Esophagus squamous epithelium (tissue), 5 donors: ENCODE measurements around the gene DEPP1. TPM values are rescaled to one million over a fixed set of nuclear protein-coding genes. Genes with fewer than 3 reads are reported as not detected.

Experiments used
- DNase-seq: peaks from one replicate; lab custom pipeline; 2025; lab: John Stamatoyannopoulos, UW
- H3K27ac ChIP-seq, 4 donors: fragments of 200-600 bp; sonication (generic); one replicate each; pipeline ENCODE4 v1.5.1; 2016 to 2019; ENCODE audit warnings: mild to moderate bottlenecking in 1 of 4
- H3K27me3 ChIP-seq, 4 donors: fragments of 200-600 bp; sonication (generic); 1 replicate in 3 of 4; 2 replicates in 1 of 4; pipeline versions ENCODE4 v1.5.1 to v1.6.0; 2017 to 2021; ENCODE audit warnings: antibody characterized with exemption in 1 of 4
- H3K36me3 ChIP-seq, 3 donors: fragments of 200-600 bp; sonication (generic); one replicate each; pipeline ENCODE4 v1.5.1; 2016 to 2019
- H3K4me1 ChIP-seq, 3 donors: fragments of 200-600 bp; sonication (generic); one replicate each; pipeline ENCODE4 v1.5.1; 2017 to 2019
- H3K4me3 ChIP-seq, 4 donors: fragments of 200-600 bp; sonication (generic); 1 replicate in 3 of 4; 2 replicates in 1 of 4; pipeline ENCODE4 v1.5.1; 2016 to 2019; ENCODE audit warnings: mild to moderate bottlenecking in 2 of 4, moderate library complexity in 1 of 4
- H3K9me3 ChIP-seq, 3 donors: fragments of 200-600 bp; sonication (generic); one replicate each; pipeline ENCODE4 v1.5.1; 2016 to 2019
- POLR2A ChIP-seq, 4 donors: fragments of 450-650 bp; IDR thresholded peaks; one replicate each; pipeline ENCODE4 v1.6.1; 2017; ENCODE audit warnings: antibody characterized with exemption in 4 of 4, mild to moderate bottlenecking in 4 of 4, moderate library complexity in 3 of 4
- WGBS, 2 donors: methylation state at CpG; one replicate each; pipeline ENCODE4 v1.1.5; 2018; 5-methylcytosine and 5-hydroxymethylcytosine counted together
- intact Hi-C: fragments of 100-400 bp; cut with DNase I; formaldehyde crosslinking; loops from one replicate; pipeline ENCODE4 v1.15.0; 2022
- total RNA-seq, 4 donors: library from RNA; depleted of rRNA; stranded (reverse); fragments of >200 nt; gene quantifications; one replicate each; pipeline ENCODE4 v1.1.0, GENCODE V29; 2016
- TF ChIP-seq, protein P1 (sequence below), 6 experiments: fragments of 450-650 bp in 4 of 6; fragments of 200-600 bp in 2 of 6; sonication (generic) in 2 of 6; IDR thresholded peaks; one replicate each; pipeline ENCODE4 v1.5.1; 2016 to 2019; ENCODE audit warnings: antibody characterized with exemption in 6 of 6, mild to moderate bottlenecking in 4 of 6, moderate library complexity in 4 of 6
- donor health status: DM: yes; HTN: yes; CAD: no.

The DEPP1 gene
- total RNA-seq, 4 donors from 2014 or later: 2.5 to 116 (median 27.5) TPM

DNA sequence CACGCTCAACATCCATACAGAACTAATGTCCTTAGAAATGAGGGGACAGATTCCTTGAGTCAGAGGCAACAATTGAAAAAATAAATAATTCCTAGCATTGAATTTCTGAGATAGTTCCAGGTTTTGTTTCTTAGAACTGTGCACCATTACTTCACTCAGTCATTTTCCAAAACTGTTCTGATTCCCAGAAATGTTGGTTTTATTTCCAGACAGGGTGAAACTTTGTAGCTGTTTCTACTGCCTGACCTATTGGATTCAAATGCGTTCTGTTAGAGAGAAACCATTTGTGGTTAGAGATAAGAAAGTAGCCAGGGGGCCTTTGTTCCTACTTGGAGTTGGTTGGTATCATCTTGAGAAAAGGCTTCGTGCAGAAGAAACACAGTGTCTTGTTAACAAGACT is 8.1 kb upstream of the DEPP1 start:
- intact Hi-C loops: no loop called here
- Histone ChIP-seq H3K36me3 (peaks cover 0 to 5% (median 0%) of the 10 kb centered on the region in 3 donors), H3K4me1 (peaks cover 13 to 77% (median 57%) of the 10 kb centered on the region in 3 donors), H3K9me3 (no peaks in the 10 kb centered on the region), H3K4me3 (no peak overlapping the region), H3K27ac (peak overlapping the region in 3 of 4 donors; percentile 62 to 75 (median 73)), H3K27me3 (no peaks in the 10 kb centered on the region)
- DNase-seq: no peak
- TF ChIP-seq, protein P1, sequence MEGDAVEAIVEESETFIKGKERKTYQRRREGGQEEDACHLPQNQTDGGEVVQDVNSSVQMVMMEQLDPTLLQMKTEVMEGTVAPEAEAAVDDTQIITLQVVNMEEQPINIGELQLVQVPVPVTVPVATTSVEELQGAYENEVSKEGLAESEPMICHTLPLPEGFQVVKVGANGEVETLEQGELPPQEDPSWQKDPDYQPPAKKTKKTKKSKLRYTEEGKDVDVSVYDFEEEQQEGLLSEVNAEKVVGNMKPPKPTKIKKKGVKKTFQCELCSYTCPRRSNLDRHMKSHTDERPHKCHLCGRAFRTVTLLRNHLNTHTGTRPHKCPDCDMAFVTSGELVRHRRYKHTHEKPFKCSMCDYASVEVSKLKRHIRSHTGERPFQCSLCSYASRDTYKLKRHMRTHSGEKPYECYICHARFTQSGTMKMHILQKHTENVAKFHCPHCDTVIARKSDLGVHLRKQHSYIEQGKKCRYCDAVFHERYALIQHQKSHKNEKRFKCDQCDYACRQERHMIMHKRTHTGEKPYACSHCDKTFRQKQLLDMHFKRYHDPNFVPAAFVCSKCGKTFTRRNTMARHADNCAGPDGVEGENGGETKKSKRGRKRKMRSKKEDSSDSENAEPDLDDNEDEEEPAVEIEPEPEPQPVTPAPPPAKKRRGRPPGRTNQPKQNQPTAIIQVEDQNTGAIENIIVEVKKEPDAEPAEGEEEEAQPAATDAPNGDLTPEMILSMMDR (IDR thresholded peaks at IDR 0.05): no peak
- TF ChIP-seq POLR2A (IDR thresholded peaks at IDR 0.05): no peak
- WGBS, 2 donors: 60 to 74% methylated on average over 3 of the region's 3 CpGs

DNA sequence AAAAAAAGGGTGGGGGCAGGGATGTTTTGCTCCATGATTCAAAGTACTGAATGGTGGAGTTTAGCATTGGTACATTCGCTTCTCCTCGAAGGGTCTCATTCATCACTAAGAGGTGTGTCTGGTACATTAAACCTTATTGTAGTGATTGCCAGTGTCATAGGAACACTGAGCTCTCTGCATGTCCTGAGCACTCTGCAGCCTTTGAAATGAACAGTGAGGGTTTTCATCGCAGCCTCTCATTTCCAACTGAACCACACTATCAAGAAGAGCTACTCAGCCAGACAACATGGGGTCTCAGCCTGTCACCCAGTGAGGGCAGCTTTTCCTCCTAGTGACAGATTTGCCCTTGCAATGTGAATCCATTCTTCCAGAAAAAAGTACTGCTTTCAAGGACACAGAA is 7.6 kb upstream of the DEPP1 start:
- Histone ChIP-seq H3K4me1 (peaks cover 16 to 77% (median 58%) of the 10 kb centered on the region in 3 donors), H3K27me3 (no peaks in the 10 kb centered on the region), H3K27ac (peak overlapping the region in 3 of 4 donors; percentile 62 to 75 (median 73)), H3K9me3 (no peaks in the 10 kb centered on the region), H3K36me3 (peaks cover 0 to 5% (median 0%) of the 10 kb centered on the region in 3 donors), H3K4me3 (no peak overlapping the region)
- no peak for DNase-seq
- intact Hi-C loops: no loop called here
- WGBS, 2 donors: 83 to 88% methylated on average over 3 of the region's 3 CpGs
- TF ChIP-seq, protein P1 (IDR thresholded peaks at IDR 0.05): no peak
- TF ChIP-seq POLR2A (IDR thresholded peaks at IDR 0.05): no peak

DNA sequence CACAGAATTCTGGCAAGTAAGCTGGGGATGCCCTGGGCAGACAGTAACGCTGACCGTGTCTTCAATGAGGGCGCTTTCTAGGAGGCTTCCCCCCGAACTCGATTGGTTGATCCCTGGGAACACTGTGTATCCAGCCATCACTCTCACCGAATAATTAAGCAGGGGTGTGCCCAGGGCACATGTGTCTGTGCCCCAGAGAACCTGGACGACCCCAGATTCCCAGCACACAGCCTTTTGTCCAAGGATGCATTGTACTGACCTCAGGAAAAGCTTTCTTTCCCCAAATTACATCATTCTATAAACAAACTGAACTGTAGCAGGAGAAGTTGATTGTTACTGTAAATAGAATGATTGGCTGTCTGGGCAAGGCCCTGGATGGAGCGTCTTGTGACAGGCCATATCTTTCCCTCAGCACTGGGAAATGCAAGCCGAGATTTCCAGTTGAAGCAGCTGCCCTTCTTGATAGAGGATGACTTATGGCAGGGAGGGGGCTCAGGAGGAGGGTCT is 6.6 kb upstream of the DEPP1 start:
- H3K4me3 ChIP-seq: no peak overlapping the region
- H3K27me3 ChIP-seq: no peaks in the 10 kb centered on the region
- peaks cover 24 to 77% (median 58%) of the 10 kb centered on the region in 3 donors for H3K4me1 ChIP-seq
- no peaks in the 10 kb centered on the region for H3K9me3 ChIP-seq
- no peak for DNase-seq
- H3K27ac ChIP-seq: peak overlapping the region in 3 of 4 donors; percentile 62 to 75 (median 73)
- TF ChIP-seq POLR2A (IDR thresholded peaks at IDR 0.05): no peak
- TF ChIP-seq, protein P1 (IDR thresholded peaks at IDR 0.05): no peak
- peaks cover 0 to 5% (median 0%) of the 10 kb centered on the region in 3 donors for H3K36me3 ChIP-seq
- 57 to 82% methylated on average over 2 to 9 of the region's 9 CpGs for WGBS, 2 donors
- intact Hi-C loops: no loop called here

DNA sequence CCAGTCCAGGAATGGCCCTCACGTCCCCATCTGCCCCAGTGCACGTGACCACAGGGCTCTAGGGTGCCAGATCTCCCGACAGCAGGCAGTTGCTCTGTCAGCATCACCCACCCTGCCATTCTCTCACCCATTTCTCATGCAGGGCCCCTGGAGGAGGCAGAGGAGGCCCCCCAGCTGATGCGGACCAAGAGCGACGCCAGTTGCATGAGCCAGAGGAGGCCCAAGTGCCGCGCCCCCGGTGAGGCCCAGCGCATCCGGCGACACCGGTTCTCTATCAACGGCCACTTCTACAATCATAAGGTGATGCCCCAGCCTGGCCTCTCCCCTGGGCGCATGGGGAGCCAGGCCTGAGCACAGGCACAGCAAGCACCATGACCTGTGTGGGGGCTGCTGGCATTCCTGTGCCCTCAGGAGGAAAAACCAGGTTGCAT is 6.1 kb upstream of the DEPP1 start:
- intact Hi-C loops: no loop called here
- no peaks in the 10 kb centered on the region for H3K9me3 ChIP-seq
- H3K36me3 ChIP-seq: peaks cover 0 to 5% (median 0%) of the 10 kb centered on the region in 3 donors
- no peak overlapping the region for H3K4me3 ChIP-seq
- TF ChIP-seq, protein P1 (IDR thresholded peaks at IDR 0.05): no peak
- no peak for TF ChIP-seq POLR2A (IDR thresholded peaks at IDR 0.05)
- no peak for DNase-seq
- peak overlapping the region in 3 of 4 donors; percentile 62 to 75 (median 73) for H3K27ac ChIP-seq
- H3K27me3 ChIP-seq: no peaks in the 10 kb centered on the region
- peaks cover 30 to 77% (median 62%) of the 10 kb centered on the region in 3 donors for H3K4me1 ChIP-seq
- 95 to 100% methylated on average over 7 to 8 of the region's 15 CpGs for WGBS, 2 donors

DNA sequence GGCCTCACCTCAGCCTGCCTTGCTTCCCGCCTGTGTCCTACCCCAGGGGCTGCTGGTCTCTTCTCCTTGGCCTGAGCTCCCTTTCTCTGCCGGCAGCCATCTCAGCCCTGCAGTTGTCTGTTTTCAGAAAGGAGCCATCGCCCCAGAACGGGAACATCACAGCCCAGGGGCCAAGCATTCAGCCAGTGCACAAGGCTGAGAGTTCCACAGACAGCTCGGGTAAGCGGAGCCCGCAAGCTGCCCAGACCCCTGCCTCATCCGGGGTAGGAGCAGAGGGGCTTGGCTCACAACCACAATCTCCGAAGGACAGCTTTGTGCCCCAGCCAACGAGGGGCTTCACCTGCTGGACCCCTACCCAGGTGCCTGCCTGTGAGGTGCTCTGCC is 5.3 kb upstream of the DEPP1 start:
- Histone ChIP-seq H3K27me3 (no peaks in the 10 kb centered on the region), H3K9me3 (no peaks in the 10 kb centered on the region), H3K36me3 (no peaks in the 10 kb centered on the region), H3K4me1 (peaks cover 38 to 84% (median 70%) of the 10 kb centered on the region in 3 donors), H3K4me3 (no peak overlapping the region), H3K27ac (peak overlapping the region in 3 of 4 donors; percentile 62 to 81 (median 73))
- WGBS, 2 donors: 70 to 90% methylated on average over 2 to 8 of the region's 10 CpGs
- intact Hi-C loops: no loop called here
- TF ChIP-seq, protein P1 (IDR thresholded peaks at IDR 0.05): no peak
- no peak for TF ChIP-seq POLR2A (IDR thresholded peaks at IDR 0.05)
- DNase-seq: no peak
